ENCODE results near the gene LPGAT1.
A peak's percentile ranks its signal among the peaks of the same experiment; 100 is the strongest.

The LPGAT1 gene

GRCh38 chr1:211833174-211833820, 2.7 kb upstream of the LPGAT1 start:
- TF ChIP-seq CTCF (conservative IDR thresholded peaks at IDR 0.05), result no peak
- TF ChIP-seq ZFX (IDR thresholded peaks at IDR 0.05), result no peak

GRCh38 chr1:211832661-211833060, 2.1 kb upstream of the LPGAT1 start:
- no peak overlapping the region for H3K27ac ChIP-seq
- no peak for TF ChIP-seq CTCF (conservative IDR thresholded peaks at IDR 0.05)
- no peak for TF ChIP-seq ZFX (IDR thresholded peaks at IDR 0.05)

More at GRCh38 chr1:211833174-211833820, 2.7 kb upstream of the LPGAT1 start:
- H3K27ac ChIP-seq, result no peak overlapping the region

- TF ChIP-seq CTCF (conservative IDR thresholded peaks at IDR 0.05) (no peak), ZFX (IDR thresholded peaks at IDR 0.05) (no peak)
- no peak overlapping the region for H3K27ac ChIP-seq
Observed at GRCh38 chr1:211831558-211832323, 1.2 kb upstream of the LPGAT1 start.

GRCh38 chr1:211830055-211830327, 572 bp downstream of the LPGAT1 start:
- TF ChIP-seq ZFX (IDR thresholded peaks at IDR 0.05) (no peak), CTCF (conservative IDR thresholded peaks at IDR 0.05) (no peak)
- peak overlapping the region; percentile 66 for H3K27ac ChIP-seq

GRCh38 chr1:211829343-211830054, 1.1 kb downstream of the LPGAT1 start:
- peak overlapping the region; percentile 66 for H3K27ac ChIP-seq

GRCh38 chr1:211828584-211829342, 1.8 kb downstream of the LPGAT1 start:
- TF ChIP-seq ZFX (IDR thresholded peaks at IDR 0.05) (no peak), CTCF (conservative IDR thresholded peaks at IDR 0.05) (no peak)
- H3K27ac ChIP-seq, result no peak overlapping the region

More at GRCh38 chr1:211829343-211830054, 1.1 kb downstream of the LPGAT1 start:
- TF ChIP-seq ZFX (IDR thresholded peaks at IDR 0.05), result no peak
- TF ChIP-seq CTCF (conservative IDR thresholded peaks at IDR 0.05), result no peak
